Measurements from ENCODE around the gene CELA3A.

CELA3A gene

DNA sequence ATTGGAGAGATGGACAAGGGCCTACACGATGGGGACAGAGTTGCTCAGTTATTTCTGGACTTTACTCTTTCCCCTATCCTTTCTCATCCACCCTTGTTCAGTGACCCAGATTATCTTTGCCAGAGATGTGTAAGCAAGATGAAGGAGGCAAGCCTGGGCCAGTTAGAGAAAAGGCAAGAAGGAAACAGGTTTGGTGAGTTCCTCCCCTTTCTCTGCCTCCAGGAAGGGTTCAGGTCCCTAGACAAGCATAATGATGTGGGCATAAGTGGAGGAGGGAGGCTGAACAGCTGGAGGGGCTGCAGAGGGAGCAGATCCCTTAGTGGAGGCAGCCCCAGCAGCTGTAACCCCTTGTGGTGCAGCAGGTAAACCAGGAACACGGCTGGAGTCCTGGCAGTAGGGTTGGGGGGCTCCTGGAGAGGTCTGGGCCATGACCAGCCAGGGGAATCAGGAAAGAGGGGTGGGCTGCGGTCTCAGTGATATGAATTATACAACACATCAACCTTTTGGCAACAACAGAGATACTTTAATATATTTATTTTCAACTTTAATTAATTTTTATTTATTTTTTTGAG, 41.8 kb downstream of the CELA3A start:
- Histone ChIP-seq H3K27ac (peak overlapping the region in 18 of 21 experiments; percentile 15 to 90 (median 64)), H3K4me3 (no peak overlapping the region)

DNA sequence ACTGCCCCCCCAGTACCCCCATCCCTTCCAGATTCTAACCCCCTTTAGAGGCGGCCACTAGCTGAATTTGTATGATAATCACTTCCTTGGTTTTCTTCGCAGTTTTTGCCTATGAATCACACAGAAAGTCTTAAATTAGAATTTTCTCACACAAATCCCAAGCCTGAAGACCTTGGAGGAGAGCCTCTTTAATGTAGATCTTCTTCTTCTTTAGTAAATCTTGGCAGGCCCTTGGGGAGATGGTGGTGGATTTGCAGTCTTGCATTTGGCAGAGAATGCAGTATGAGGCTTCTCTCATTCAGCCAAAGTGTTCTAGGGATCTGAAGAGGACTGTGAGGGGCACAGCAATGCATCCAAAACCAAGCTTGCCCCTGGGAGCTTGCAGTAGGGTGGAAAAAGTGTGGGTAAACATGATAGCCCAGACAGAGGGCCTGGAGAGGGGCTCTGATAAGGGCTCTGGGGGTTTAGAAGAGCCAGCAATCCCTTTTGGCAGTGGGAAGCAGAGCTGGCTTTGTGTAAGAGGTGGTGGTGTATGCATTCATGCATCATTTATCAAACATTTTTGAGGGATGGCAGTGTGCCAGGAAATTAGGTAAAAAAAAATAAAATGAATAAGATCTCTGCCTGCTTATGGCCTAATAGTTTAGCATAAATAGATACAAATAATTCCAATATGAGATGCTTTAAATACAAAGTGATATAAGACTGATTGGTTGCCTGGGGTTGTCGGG, 43.4 kb downstream of the CELA3A start:
- no peak overlapping the region for H3K4me3 ChIP-seq
- H3K27ac ChIP-seq = peak overlapping the region in 17 of 21 experiments; percentile 8 to 90 (median 49)

DNA sequence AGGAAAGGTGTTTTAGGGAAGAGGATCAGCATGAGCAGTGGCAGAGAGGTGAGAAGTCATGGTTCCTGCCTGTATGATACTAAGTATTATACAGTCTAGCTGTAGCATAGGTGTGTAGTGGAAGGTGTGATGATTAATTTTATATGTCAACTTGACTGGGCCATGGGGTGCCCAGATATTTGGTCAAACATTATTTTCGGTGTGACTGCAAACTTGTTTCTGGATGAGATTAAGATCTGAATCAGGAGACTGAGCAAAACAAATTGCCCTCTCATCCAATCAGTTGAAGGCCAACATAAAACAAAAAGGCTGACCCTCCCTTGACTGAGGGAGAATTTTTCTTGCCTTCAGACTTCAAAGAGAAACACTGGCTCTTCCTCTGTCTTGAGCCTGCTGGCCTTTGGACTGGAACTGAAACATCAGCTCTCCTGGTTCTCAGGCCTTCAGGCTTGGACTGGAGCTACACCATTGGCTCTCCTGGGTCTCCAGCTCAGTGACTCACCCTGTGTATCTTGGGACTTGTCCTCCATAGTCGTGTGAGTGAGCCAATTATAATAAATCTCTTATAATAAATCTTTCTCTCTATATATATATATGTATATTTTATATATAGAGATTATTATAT, 44.3 kb downstream of the CELA3A start:
- H3K4me3 ChIP-seq = no peak overlapping the region
- H3K27ac ChIP-seq = peak overlapping the region in 8 of 21 experiments; percentile 8 to 90 (median 72)

DNA sequence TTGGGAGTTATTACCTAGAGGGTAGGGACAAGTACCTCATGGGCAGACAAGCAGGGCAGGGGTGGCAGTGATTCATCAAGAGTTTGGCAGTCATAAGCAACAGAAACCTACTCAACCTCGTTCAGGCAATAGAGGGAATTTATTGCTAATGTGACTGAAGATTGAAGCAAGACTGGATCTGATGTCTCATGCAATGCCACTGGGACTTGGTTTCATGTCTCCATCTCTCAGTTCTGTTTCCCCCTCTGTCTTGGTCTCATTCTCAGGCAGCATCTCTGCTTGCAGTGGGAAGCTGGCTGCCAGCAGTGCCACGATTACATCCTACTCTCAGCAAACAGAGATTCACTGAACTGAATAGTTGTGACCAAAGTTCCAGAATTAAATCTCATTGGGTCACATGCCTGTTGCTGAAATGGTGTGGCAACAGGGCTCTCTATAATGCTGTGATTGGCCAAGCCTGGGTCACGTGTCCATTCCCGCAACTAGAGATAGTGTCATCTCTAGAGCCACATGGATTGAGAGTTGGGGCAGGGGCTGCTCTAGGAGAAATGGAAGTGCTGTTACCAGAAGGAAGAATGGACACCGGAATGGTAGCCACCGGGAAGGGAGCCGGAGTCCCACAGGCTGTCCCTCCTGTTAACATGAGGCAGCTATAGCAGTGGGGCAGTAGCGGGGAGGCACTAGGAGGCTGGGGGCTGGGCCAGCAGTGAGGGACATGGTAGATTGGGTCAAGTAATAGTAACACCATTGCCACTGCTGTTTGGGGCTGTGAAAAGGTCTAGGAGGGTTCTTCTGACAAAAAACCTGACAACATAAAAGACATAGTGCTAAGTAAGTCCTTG, 47.1 kb downstream of the CELA3A start:
- H3K4me3 ChIP-seq = no peak overlapping the region
- peak overlapping the region in 16 of 21 experiments; percentile 1 to 73 (median 56) for H3K27ac ChIP-seq

GRCh38 chr1:22050330-22050729, 48.9 kb downstream of the CELA3A start:
- Histone ChIP-seq H3K4me3 (no peak overlapping the region), H3K27ac (no peak overlapping the region)

GRCh38 chr1:22051607-22052114, 50.2 kb downstream of the CELA3A start:
- H3K4me3 ChIP-seq = no peak overlapping the region
- H3K27ac ChIP-seq = peak overlapping the region in 4 of 21 experiments; percentile 97 to 100 (median 100)

GRCh38 chr1:22052115-22053016, 50.9 kb downstream of the CELA3A start, which contains the start of gene CDC42:
CDC42 (plus strand) TSS chr1:22052709; CDS start chr1:22078479, 25,770 bp downstream.
- Histone ChIP-seq H3K27ac (peak within 1 kb of the TSS; percentile 97 to 100 (median 100)), H3K4me3 (peak within 1 kb of the TSS; percentile 80 to 99 (median 92))

- peak overlapping the region; percentile 80 to 99 (median 92) for H3K4me3 ChIP-seq
- peak overlapping the region; percentile 97 to 100 (median 100) for H3K27ac ChIP-seq
Measured at GRCh38 chr1:22053017-22053860, 51.8 kb downstream of the CELA3A start.

GRCh38 chr1:22053861-22054770, 52.7 kb downstream of the CELA3A start:
- peak overlapping the region; percentile 80 to 99 (median 92) for H3K4me3 ChIP-seq
- H3K27ac ChIP-seq = peak overlapping the region in 20 of 21 experiments; percentile 97 to 100 (median 100)

- Histone ChIP-seq H3K4me3 (no peak overlapping the region), H3K27ac (peak overlapping the region in 4 of 21 experiments; percentile 6 to 42 (median 28))
Measured at GRCh38 chr1:22055463-22055862, 54.0 kb downstream of the CELA3A start.

- Histone ChIP-seq H3K4me3 (no peak overlapping the region), H3K27ac (peak overlapping the region in 1 of 21 experiments; percentile 42)
Measured at GRCh38 chr1:22056043-22056442, 54.6 kb downstream of the CELA3A start.

DNA sequence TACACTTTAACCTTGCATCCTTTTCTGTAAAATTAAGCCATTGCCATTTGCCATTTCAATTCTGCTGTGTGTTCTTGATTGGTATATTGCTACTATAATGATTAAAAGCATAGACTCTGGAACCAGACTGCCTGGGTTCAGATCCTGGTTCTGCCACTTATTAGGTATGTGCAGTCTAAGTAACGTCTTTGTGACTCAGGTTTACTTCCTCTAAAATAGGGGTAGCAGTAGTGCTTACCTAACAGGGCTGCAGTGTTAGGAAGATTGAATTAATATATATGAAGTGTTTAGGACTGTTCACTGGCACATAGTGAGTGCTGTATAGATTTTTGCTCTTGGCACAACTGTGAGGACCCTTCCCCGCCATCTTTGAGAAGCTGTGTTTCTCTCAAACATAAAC, 55.5 kb downstream of the CELA3A start:
- Histone ChIP-seq H3K27ac (no peak overlapping the region), H3K4me3 (no peak overlapping the region)

DNA sequence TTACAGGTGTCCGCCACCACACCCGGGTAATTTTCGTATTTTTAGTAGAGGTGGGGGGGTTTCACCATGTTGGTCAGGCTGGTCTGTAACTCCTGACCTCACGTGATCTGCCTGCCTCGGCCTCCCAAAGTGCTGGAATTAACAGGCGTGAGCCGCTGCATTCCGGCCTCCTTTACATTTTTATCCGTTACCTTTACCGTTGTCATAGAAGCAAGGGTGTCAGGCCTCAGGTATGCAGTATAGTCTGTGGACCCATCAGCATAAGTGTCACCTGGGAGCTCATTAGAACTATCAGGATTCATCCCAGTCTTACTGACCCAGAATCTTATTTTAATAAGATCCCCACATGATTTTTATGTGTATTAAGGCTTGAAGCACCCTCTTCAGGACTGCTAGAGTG, 56.4 kb downstream of the CELA3A start:
- Histone ChIP-seq H3K4me3 (no peak overlapping the region), H3K27ac (no peak overlapping the region)
